ENCODE measurements around the gene RAD51B.

DNA sequence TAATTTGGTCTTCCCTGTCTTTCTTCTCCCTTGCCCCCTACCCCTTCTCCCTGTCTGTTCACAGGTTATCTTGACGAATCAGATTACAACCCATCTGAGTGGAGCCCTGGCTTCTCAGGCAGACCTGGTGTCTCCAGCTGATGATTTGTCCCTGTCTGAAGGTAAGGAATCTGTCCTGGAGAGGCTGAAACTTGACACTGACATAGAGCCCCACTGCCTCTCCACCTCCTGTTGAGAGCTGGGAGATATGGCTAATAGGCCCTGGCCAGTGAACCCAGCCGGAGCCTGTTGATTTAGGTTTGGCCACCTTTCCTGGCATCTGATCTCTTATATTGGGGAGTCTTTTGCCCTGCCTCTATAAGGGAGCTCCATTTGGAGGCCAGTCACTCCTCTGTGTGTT lies 472.2 kb downstream of the RAD51B start:
- TF ChIP-seq, protein P1, sequence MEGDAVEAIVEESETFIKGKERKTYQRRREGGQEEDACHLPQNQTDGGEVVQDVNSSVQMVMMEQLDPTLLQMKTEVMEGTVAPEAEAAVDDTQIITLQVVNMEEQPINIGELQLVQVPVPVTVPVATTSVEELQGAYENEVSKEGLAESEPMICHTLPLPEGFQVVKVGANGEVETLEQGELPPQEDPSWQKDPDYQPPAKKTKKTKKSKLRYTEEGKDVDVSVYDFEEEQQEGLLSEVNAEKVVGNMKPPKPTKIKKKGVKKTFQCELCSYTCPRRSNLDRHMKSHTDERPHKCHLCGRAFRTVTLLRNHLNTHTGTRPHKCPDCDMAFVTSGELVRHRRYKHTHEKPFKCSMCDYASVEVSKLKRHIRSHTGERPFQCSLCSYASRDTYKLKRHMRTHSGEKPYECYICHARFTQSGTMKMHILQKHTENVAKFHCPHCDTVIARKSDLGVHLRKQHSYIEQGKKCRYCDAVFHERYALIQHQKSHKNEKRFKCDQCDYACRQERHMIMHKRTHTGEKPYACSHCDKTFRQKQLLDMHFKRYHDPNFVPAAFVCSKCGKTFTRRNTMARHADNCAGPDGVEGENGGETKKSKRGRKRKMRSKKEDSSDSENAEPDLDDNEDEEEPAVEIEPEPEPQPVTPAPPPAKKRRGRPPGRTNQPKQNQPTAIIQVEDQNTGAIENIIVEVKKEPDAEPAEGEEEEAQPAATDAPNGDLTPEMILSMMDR (IDR thresholded peaks at IDR 0.05) = no peak
- TF ChIP-seq POLR2AphosphoS5 (IDR thresholded peaks at IDR 0.05) (no peak), POLR2A (IDR thresholded peaks at IDR 0.05) (no peak), EP300 (IDR thresholded peaks at IDR 0.05) (no peak)

Measured in upper lobe of left lung (tissue), 4 donors.